HG02852 (cell line): ENCODE measurements around the gene EPHB6.

ENCODE experiments used
- ATAC-seq: cut with Tn5 transposase; IDR thresholded peaks from one replicate; pipeline ENCODE4 v1.9.1; 2021; ENCODE audit warnings: mild to moderate bottlenecking, moderate library complexity; ENCODE audit not compliant: unreplicated experiment

EPHB6 gene

DNA sequence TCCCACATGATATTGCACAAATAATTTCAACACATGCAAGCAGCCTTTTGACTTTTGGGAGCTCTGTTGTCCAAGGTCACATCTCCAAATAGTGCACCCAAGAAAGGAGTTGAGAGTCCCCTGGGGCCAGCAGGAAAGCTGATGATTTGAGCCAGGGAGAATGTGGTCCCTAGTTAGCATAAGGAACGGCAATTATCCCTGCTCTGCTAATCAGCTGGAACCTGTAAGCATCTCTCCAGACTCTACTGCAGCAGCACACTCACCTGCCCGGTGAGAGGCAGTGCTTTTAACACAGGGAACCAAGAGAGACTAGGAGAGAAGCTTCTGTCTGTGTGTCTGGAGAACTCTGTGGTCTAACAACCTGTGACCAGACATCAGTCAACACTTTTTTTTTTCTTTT, 61.6 kb downstream of the EPHB6 start:
- no peak for ATAC-seq

DNA sequence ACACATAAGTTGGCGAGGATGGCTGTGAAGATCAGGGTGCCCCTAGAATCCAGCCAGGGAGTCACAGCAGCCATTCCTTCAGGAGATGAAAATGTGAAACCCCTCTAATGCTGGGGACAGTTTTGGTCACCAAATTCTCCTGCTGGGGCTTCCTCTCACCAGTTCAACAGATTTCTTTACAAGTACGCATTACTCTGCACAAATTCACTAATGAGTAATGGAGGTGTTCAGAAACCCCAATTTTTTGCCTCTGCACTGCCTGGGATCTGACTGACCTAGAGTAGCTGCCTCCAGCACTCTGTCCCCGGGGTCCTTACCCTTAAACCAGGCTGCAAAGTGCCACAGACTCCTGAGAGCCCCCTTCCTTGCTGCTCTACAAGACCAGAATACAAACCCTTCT, 62.6 kb downstream of the EPHB6 start:
- no peak for ATAC-seq

DNA sequence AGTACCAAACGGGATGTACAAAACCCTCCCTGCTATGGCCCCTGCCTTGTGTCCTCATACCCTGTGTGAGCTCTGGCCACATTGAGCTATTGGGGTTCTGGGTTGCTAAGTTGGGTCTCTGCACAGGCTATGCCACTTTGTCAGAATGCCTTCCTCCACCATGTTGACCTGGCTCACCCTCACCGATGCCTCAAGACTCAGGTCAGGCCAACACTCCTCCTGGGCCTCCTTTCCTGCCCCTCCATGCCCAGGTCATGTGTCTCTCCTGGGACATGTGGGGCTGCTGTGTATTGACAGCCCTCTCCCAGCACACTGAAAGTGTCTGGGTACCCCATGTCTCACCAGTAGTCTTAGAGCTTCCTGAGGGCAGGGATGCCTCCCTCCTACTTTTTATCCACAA, 64.0 kb downstream of the EPHB6 start:
- no peak for ATAC-seq

- no peak for ATAC-seq
Measured at GRCh38 chr7:142919656-142920055, 64.8 kb downstream of the EPHB6 start.
